ENCODE data around the gene DDRGK1. TPM values are rescaled to one million over a fixed set of nuclear protein-coding genes. Genes with fewer than 3 reads are reported as not detected.

The DDRGK1 gene
- total and polyA plus RNA-seq, 2 of the 4 experiments (the other 2 are of a cell fraction), result 12.2 to 29.6 TPM

GRCh38 chr20:3166913-3167342 lies 37.6 kb downstream of the DDRGK1 start:
- ChIA-PET CTCF (no interaction called here), POLR2A (ENCODE audit: unreplicated experiment) (no interaction called here)
- Histone ChIP-seq H2BK120ac (ENCODE audit: low read depth, low read length) (no peak overlapping the region), H4K5ac (ENCODE audit: low read depth, low read length) (no peak overlapping the region), H4K91ac (ENCODE audit: insufficient read depth, low read depth, low read length) (no peak overlapping the region), H2BK15ac (ENCODE audit: low read depth, low read length) (no peak overlapping the region), H3K4me2 (ENCODE audit: low read depth, low read length) (no peak overlapping the region), H3K9me3 (ENCODE audit: control insufficient read depth, insufficient read depth, low read length) (no peaks in the 10 kb centered on the region), H4K8ac (ENCODE audit: low read depth in 2 of 2, low read length in 2 of 2) (no peak overlapping the region), H3K4me3 (ENCODE audit: insufficient read depth, low read depth, low read length) (no peak overlapping the region), H3K9me1 (ENCODE audit: insufficient read depth, low read length) (no peaks in the 10 kb centered on the region), H3K4me1 (ENCODE audit: control insufficient read depth, insufficient read depth, low read length) (peaks cover 5% of the 10 kb centered on the region; the same call in 1 of the 2 replicates), H3K56ac (ENCODE audit: extremely low read depth, insufficient read depth, low read length) (no peak overlapping the region), H2AK5ac (ENCODE audit: low read depth, low read length) (no peak overlapping the region), H3K27me3 (ENCODE audit: control insufficient read depth, insufficient read depth, low read length) (peaks cover 23% of the 10 kb centered on the region), H3K27ac (ENCODE audit: insufficient read depth, low read length) (no peak overlapping the region), H3K4ac (ENCODE audit: low read depth, low read length) (no peak overlapping the region), H2AFZ (replicated peaks; ENCODE audit: low read length, poor library complexity) (no peak overlapping the region), H2AK9ac (replicated peaks; ENCODE audit: low read depth, low read length, poor library complexity) (no peak overlapping the region), H3K9ac (ENCODE audit: low read depth, low read length) (no peak overlapping the region), H3K23ac (ENCODE audit: low read depth, low read length) (no peak overlapping the region), H3K18ac (ENCODE audit: low read depth, low read length) (no peak overlapping the region), H4K20me1 (ENCODE audit: insufficient read depth, low read length) (no peaks in the 10 kb centered on the region), H2BK20ac (ENCODE audit: low read depth, low read length) (no peak overlapping the region), H3K79me1 (ENCODE audit: low read depth in 1 of 2, low read length in 2 of 2) (no peaks in the 10 kb centered on the region), H3K14ac (replicated peaks; ENCODE audit: low read depth, low read length) (no peak overlapping the region), H2BK5ac (ENCODE audit: low read depth, low read length, poor library complexity, severe bottlenecking) (no peak overlapping the region), H3K36me3 (ENCODE audit: control insufficient read depth, insufficient read depth, low read length) (no peaks in the 10 kb centered on the region)
- BruUV-seq (replicated peaks), result no TSS peak
- no peak for ATAC-seq (ENCODE audit: low read depth)
- no peak for TF ChIP-seq POLR2A (IDR thresholded peaks at IDR 0.05; ENCODE audit: low read depth, low read length)
- TF ChIP-seq NFE2L2 (IDR thresholded peaks at IDR 0.05; ENCODE audit: low read depth, low read length), result no peak
- TF ChIP-seq RFX5 (IDR thresholded peaks at IDR 0.05; ENCODE audit: low read depth, low read length), result no peak
- TF ChIP-seq CTCF (conservative IDR thresholded peaks at IDR 0.05; ENCODE audit: low read depth, low read length), result no peak
- TF ChIP-seq SMC3 (IDR thresholded peaks at IDR 0.05; ENCODE audit: low read depth, low read length), result no peak
- TF ChIP-seq CEBPB (IDR thresholded peaks at IDR 0.05; ENCODE audit: low read depth, low read length), result no peak
- DNase-seq, result no peak
- in situ Hi-C loops (cut with MboI; ENCODE audit: low sequenced_read_pairs), result no loop called here
- intact Hi-C loops (cut with micrococcal nuclease), result no loop called here
- whole genome bisulfite sequencing, 2 experiments (ENCODE audit: extremely low coverage in 2 of 2, insufficient read length in 1 of 2), result 100% methylated on average over 2 of the region's 16 CpGs; no CpG with 5 or more reads in 1 of the 2 experiments
- dilution Hi-C loops (cut with HindIII; ENCODE audit: low sequenced_read_pairs, unreplicated experiment), result no loop called here

All from IMR-90 (cell line).